ENCODE data around the gene SIAH3. TPM values are rescaled to one million over a fixed set of nuclear protein-coding genes. Genes with fewer than 3 reads are reported as not detected.
"Not testable (repeated sequence)": the region's sequence is repeated elsewhere in the genome, so short reads cannot be mapped to it uniquely, and the experiment has no call there.

The SIAH3 gene
- total RNA-seq, 2 donors from 2014 or later, result not detected

DNA sequence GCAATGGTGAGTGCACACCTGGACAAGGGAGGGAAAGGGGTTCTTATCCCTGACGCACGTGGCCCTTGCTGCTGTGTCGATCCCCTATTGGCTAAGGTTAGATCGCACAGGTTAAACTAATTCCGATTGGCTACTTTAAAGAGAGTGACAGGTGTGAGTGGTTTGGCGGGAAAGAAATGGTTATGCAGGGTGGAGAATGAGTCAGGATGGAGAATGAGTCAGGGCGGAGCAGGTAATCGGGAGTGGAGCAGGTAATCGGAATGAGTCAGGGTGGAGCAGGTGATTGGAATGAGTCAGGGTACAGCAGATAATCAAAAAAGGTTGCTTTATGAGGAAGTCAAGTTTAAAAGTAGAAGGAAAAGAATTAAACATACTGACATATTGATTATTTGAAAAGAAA is 24.4 kb upstream of the SIAH3 start:
- no peak overlapping the region for H3K4me3 ChIP-seq
- TF ChIP-seq, protein P1, sequence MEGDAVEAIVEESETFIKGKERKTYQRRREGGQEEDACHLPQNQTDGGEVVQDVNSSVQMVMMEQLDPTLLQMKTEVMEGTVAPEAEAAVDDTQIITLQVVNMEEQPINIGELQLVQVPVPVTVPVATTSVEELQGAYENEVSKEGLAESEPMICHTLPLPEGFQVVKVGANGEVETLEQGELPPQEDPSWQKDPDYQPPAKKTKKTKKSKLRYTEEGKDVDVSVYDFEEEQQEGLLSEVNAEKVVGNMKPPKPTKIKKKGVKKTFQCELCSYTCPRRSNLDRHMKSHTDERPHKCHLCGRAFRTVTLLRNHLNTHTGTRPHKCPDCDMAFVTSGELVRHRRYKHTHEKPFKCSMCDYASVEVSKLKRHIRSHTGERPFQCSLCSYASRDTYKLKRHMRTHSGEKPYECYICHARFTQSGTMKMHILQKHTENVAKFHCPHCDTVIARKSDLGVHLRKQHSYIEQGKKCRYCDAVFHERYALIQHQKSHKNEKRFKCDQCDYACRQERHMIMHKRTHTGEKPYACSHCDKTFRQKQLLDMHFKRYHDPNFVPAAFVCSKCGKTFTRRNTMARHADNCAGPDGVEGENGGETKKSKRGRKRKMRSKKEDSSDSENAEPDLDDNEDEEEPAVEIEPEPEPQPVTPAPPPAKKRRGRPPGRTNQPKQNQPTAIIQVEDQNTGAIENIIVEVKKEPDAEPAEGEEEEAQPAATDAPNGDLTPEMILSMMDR (IDR thresholded peaks at IDR 0.05), result no peak
- no peaks in the 10 kb centered on the region for H3K36me3 ChIP-seq
- no peaks in the 10 kb centered on the region for H3K27me3 ChIP-seq (replicated peaks; ENCODE audit: insufficient read depth)
- H3K4me1 ChIP-seq (ENCODE audit: control insufficient read depth in 1 of 2, low read depth in 2 of 2), result no peaks in the 10 kb centered on the region
- DNase-seq (ENCODE audit: low spot score) (no peak), ATAC-seq (ENCODE audit: insufficient number of reproducible peaks, low FRiP score, low read depth) (no peak)
- no peak overlapping the region for H3K27ac ChIP-seq
- H3K9me3 ChIP-seq, result no peaks in the 10 kb centered on the region

DNA sequence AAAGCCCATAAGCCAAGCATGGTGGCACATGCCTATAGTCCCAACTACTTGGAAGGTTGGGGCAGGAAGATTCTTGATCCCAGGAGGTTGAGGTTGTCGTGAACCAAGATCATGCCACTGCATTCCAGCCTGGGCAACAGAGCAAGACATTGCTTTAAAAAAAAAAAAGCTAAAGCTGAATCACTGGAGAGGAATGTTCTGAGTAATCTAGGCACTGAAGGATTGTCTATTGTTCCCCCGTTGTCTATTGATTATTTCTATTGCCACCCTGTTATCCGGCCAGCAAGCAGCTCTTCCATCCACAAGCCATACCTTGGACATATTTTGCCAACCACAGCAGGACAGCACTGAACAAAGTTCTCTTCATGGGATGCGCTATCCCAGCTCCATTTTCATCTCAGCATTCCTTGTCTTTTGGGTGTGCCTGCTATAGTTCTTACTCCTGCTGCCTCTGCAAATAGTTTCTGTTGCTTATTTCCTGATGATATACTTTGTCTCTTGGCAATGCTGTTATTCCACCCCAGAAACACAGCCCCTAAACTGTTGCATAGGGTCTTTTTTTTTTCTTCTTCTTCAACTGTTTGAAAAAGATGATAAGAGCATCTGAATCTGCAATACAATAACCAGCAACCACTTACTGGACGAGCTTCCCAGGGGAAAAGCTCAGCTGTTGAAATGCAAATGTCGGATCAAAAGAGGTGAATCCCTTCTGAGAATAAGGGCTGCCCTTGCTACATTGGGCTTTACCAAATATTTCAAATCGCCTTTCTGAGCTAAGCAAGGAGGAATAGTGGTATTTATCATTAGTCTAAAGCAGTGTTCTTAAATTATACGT is 22.2 kb upstream of the SIAH3 start:
- Histone ChIP-seq H3K27me3 (replicated peaks; ENCODE audit: insufficient read depth) (no peaks in the 10 kb centered on the region), H3K4me1 (ENCODE audit: control insufficient read depth in 1 of 2, low read depth in 2 of 2) (no peaks in the 10 kb centered on the region), H3K36me3 (no peaks in the 10 kb centered on the region), H3K4me3 (no peak overlapping the region), H3K27ac (no peak overlapping the region), H3K9me3 (no peaks in the 10 kb centered on the region)
- DNase-seq (ENCODE audit: low spot score), result no peak
- no peak for ATAC-seq (ENCODE audit: insufficient number of reproducible peaks, low FRiP score, low read depth)
- TF ChIP-seq, protein P1 (IDR thresholded peaks at IDR 0.05), result no peak

DNA sequence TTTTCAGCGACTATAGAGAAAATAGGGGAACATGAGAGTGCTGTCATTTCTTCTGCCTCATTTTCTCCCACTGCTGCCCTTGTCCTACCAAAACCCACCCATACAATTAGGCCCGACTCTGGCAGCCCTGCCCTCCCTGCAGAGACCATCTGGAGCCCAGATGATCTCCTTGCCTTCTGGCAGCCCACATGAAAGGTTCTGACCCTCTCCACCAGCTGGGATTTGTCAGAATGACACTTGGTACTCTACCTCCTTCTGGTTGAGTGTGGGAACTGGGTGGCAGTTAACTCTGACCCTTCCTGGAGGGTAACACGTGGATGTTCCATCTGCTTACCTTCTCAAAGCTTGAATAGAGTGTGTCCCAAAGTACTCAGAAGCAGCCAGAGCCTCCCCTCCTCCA is 21.0 kb upstream of the SIAH3 start:
- ATAC-seq (ENCODE audit: insufficient number of reproducible peaks, low FRiP score, low read depth) (no peak), DNase-seq (ENCODE audit: low spot score) (no peak)
- TF ChIP-seq, protein P1 (IDR thresholded peaks at IDR 0.05), result no peak
- Histone ChIP-seq H3K9me3 (no peaks in the 10 kb centered on the region), H3K27ac (no peak overlapping the region), H3K36me3 (no peaks in the 10 kb centered on the region), H3K27me3 (replicated peaks; ENCODE audit: insufficient read depth) (no peaks in the 10 kb centered on the region), H3K4me3 (no peak overlapping the region), H3K4me1 (ENCODE audit: control insufficient read depth in 1 of 2, low read depth in 2 of 2) (no peaks in the 10 kb centered on the region)

DNA sequence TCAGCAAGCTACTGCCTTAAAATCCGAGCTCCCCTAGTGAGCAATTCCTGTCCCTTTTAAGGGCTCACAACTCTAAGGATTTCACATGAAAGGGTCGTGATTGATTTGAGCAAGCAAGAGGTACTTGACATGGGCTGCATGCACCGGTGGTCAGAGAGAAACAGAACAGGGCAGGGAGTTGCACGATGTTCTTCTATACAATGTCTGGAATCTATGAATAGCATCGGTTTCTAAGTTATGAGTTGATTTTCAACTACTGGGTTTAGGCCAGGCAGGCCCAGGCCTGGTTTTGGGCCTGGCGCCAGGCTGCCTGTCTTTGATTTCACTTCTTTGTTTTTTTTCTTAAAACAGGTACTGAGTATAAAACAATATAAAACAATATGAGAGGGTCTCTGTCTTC is 19.6 kb upstream of the SIAH3 start:
- not testable (repeated sequence) for H3K27ac ChIP-seq; H3K9me3 ChIP-seq; H3K27me3 ChIP-seq (replicated peaks; ENCODE audit: insufficient read depth); DNase-seq (ENCODE audit: low spot score); ATAC-seq (ENCODE audit: insufficient number of reproducible peaks, low FRiP score, low read depth); H3K4me1 ChIP-seq (ENCODE audit: control insufficient read depth in 1 of 2, low read depth in 2 of 2); H3K36me3 ChIP-seq; H3K4me3 ChIP-seq

DNA sequence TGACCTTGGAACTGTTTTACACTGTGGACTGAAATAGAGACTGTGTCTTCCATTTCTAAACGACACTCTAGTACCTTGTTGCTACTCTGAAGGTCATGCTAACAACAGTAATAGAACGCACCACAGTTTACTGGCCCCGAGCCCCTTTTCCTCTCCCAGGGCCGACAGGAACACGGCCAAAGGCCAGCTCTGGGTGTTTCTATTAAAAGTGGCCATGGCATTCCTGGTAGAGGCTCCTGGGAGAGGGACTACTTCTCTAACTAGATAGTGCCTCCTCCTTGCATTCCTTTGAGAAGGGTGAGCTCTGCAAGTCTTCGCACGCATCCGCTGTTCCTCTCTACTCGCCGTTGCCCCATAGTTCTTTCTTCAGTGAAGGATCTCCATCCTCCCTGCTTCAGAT is 18.7 kb upstream of the SIAH3 start:
- no peak for DNase-seq (ENCODE audit: low spot score)
- H3K36me3 ChIP-seq, result no peaks in the 10 kb centered on the region
- no peak for ATAC-seq (ENCODE audit: insufficient number of reproducible peaks, low FRiP score, low read depth)
- H3K27ac ChIP-seq, result no peak overlapping the region
- H3K9me3 ChIP-seq, result no peaks in the 10 kb centered on the region
- no peaks in the 10 kb centered on the region for H3K27me3 ChIP-seq (replicated peaks; ENCODE audit: insufficient read depth)
- no peaks in the 10 kb centered on the region for H3K4me1 ChIP-seq (ENCODE audit: control insufficient read depth in 1 of 2, low read depth in 2 of 2)
- no peak overlapping the region for H3K4me3 ChIP-seq
- TF ChIP-seq, protein P1 (IDR thresholded peaks at IDR 0.05), result no peak

DNA sequence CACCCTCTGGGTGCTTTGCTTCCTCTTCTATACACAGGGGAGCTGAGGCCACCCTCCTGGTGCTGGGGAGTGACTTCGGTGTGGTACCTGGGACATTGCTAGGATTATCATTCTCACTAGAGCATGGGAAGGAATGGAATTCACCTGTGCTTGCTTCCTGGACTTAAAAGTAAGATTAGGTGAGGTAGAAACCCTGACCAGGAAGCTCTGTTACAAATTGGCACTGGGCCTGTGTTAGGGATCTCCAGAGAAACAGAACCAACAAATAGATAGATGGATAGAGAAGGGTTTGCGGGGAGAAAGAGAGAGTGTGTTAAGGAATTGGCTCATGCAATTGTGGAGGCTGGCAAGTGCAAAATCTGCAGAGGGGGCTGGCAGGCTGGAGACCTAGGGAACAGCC is 13.9 kb upstream of the SIAH3 start:
- DNase-seq (ENCODE audit: low spot score) (no peak), ATAC-seq (ENCODE audit: insufficient number of reproducible peaks, low FRiP score, low read depth) (no peak)
- no peaks in the 10 kb centered on the region for H3K36me3 ChIP-seq
- H3K9me3 ChIP-seq, result no peaks in the 10 kb centered on the region
- no peaks in the 10 kb centered on the region for H3K27me3 ChIP-seq (replicated peaks; ENCODE audit: insufficient read depth)
- no peak overlapping the region for H3K27ac ChIP-seq
- no peaks in the 10 kb centered on the region for H3K4me1 ChIP-seq (ENCODE audit: control insufficient read depth in 1 of 2, low read depth in 2 of 2)
- no peak overlapping the region for H3K4me3 ChIP-seq
- TF ChIP-seq, protein P1 (IDR thresholded peaks at IDR 0.05), result no peak

Data from thoracic aorta (tissue), 2 donors.